ENCODE results near the gene MAX.

GRCh38 chr14:65103150-65103760 is 938 bp upstream of the MAX start:
- no peak for TF ChIP-seq CTCF (IDR thresholded peaks at IDR 0.05)
- no peak for TF ChIP-seq EP300 (IDR thresholded peaks at IDR 0.05)
